ENCODE measurements around the gene CYP46A1.

Gene CYP46A1

GRCh38 chr14:99644035-99644587, 40.0 kb upstream of the CYP46A1 start:
- TF ChIP-seq CTCF (IDR thresholded peaks at IDR 0.05; ENCODE audit: extremely low read depth, insufficient read depth, missing control alignments): no peak
- DNase-seq (ENCODE audit: low spot score): no peak
- in situ Hi-C loops (cut with MboI; ENCODE audit: low pct_unique_long_range_greater_than_20kb, low sequenced_read_pairs, unreplicated experiment): no loop called here

GRCh38 chr14:99644723-99645544, 39.2 kb upstream of the CYP46A1 start, which contains the start of gene HHIPL1:
Gene HHIPL1, plus strand, starts transcription at chr14:99645129. Its CDS starts 79 bp downstream, at chr14:99645208.
- no peak for TF ChIP-seq CTCF (IDR thresholded peaks at IDR 0.05; ENCODE audit: extremely low read depth, insufficient read depth, missing control alignments)
- in situ Hi-C loops (cut with MboI; ENCODE audit: low pct_unique_long_range_greater_than_20kb, low sequenced_read_pairs, unreplicated experiment): no loop called here
- no peak for DNase-seq (ENCODE audit: low spot score)

- DNase-seq (ENCODE audit: low spot score): no peak
- TF ChIP-seq CTCF (IDR thresholded peaks at IDR 0.05; ENCODE audit: extremely low read depth, insufficient read depth, missing control alignments): no peak
- in situ Hi-C loops (cut with MboI; ENCODE audit: low pct_unique_long_range_greater_than_20kb, low sequenced_read_pairs, unreplicated experiment): no loop called here
Measured at GRCh38 chr14:99645545-99646505, 38.3 kb upstream of the CYP46A1 start.

- TF ChIP-seq CTCF (IDR thresholded peaks at IDR 0.05; ENCODE audit: extremely low read depth, insufficient read depth, missing control alignments): no peak
- in situ Hi-C loops (cut with MboI; ENCODE audit: low pct_unique_long_range_greater_than_20kb, low sequenced_read_pairs, unreplicated experiment): no loop called here
- DNase-seq (ENCODE audit: low spot score): no peak
Measured at GRCh38 chr14:99647411-99647810, 36.7 kb upstream of the CYP46A1 start.

- no peak for DNase-seq (ENCODE audit: low spot score)
- TF ChIP-seq CTCF (IDR thresholded peaks at IDR 0.05; ENCODE audit: extremely low read depth, insufficient read depth, missing control alignments): no peak
- in situ Hi-C loops (cut with MboI; ENCODE audit: low pct_unique_long_range_greater_than_20kb, low sequenced_read_pairs, unreplicated experiment): no loop called here
Measured at GRCh38 chr14:99648027-99648784, 35.9 kb upstream of the CYP46A1 start.

GRCh38 chr14:99649219-99649618, 34.9 kb upstream of the CYP46A1 start:
- in situ Hi-C loops (cut with MboI; ENCODE audit: low pct_unique_long_range_greater_than_20kb, low sequenced_read_pairs, unreplicated experiment): no loop called here
- DNase-seq (ENCODE audit: low spot score): no peak
- TF ChIP-seq CTCF (IDR thresholded peaks at IDR 0.05; ENCODE audit: extremely low read depth, insufficient read depth, missing control alignments): no peak

Data from GM13977 (cell line).